Dermis blood vessel endothelial cell (primary cell): ENCODE results near the gene SIGLEC1. TPM values are rescaled to one million over a fixed set of nuclear protein-coding genes. Genes with fewer than 3 reads are reported as not detected.

Source experiments
- DNase-seq: peaks from one replicate; pipeline ENCODE4 v3.0.0; 2010
- total RNA-seq: library from RNA; depleted of rRNA; stranded (reverse); fragments of >200 nt; gene quantifications from 2 replicates; pipeline ENCODE4 v1.2.3, GENCODE V29; 2014

Gene SIGLEC1
- total RNA-seq, 1 donor from 2014 or later = not detected

- no peak for DNase-seq
Observed at GRCh38 chr20:3678856-3679720, 33.3 kb downstream of the SIGLEC1 start.

- no peak for DNase-seq
Observed at GRCh38 chr20:3678198-3678597, 34.2 kb downstream of the SIGLEC1 start.

GRCh38 chr20:3677733-3678132, 34.7 kb downstream of the SIGLEC1 start:
- no peak for DNase-seq

- DNase-seq = no peak
Observed at GRCh38 chr20:3674995-3675900, 37.2 kb downstream of the SIGLEC1 start.

- DNase-seq = no peak
Observed at GRCh38 chr20:3674447-3674846, 38.0 kb downstream of the SIGLEC1 start.

- no peak for DNase-seq
Observed at GRCh38 chr20:3673221-3674070, 39.0 kb downstream of the SIGLEC1 start.

- DNase-seq = no peak
Observed at GRCh38 chr20:3672547-3673171, 39.7 kb downstream of the SIGLEC1 start.

GRCh38 chr20:3671986-3672546, 40.3 kb downstream of the SIGLEC1 start:
- DNase-seq = no peak

GRCh38 chr20:3670945-3671344, 41.5 kb downstream of the SIGLEC1 start:
- no peak for DNase-seq

GRCh38 chr20:3670511-3670910, 41.9 kb downstream of the SIGLEC1 start:
- DNase-seq = no peak

GRCh38 chr20:3669710-3670367, 42.6 kb downstream of the SIGLEC1 start:
- no peak for DNase-seq

GRCh38 chr20:3667434-3668037, 44.9 kb downstream of the SIGLEC1 start:
- no peak for DNase-seq

- no peak for DNase-seq
Observed at GRCh38 chr20:3663858-3664257, 48.5 kb downstream of the SIGLEC1 start.

GRCh38 chr20:3663031-3663701, 49.2 kb downstream of the SIGLEC1 start, which contains the start of gene GFRA4:
Gene GFRA4 (minus strand): TSS chr20:3663399. CDS start chr20:3663399, 0 bp downstream.
- no peak for DNase-seq

Other genes starting within 250 kb of the SIGLEC1 start
- 42.9 and 58.4 TPM in 2 replicates for gene ATRN, start 241.6 kb downstream of the SIGLEC1 start, total RNA-seq
- not detected in 2 replicates for gene GFRA4, start 49.2 kb downstream of the SIGLEC1 start, total RNA-seq
- gene ADAM33, start 30.6 kb downstream of the SIGLEC1 start, total RNA-seq = 0.09 and 0.17 TPM in 2 replicates
- gene HSPA12B, start 20.1 kb upstream of the SIGLEC1 start, total RNA-seq = 15.1 and 16.7 TPM in 2 replicates
- gene ADISSP, start 55.2 kb upstream of the SIGLEC1 start, total RNA-seq = 12.1 and 34.7 TPM in 2 replicates
- gene SPEF1, start 68.8 kb upstream of the SIGLEC1 start, total RNA-seq = 0.05 TPM in 1 of 2 replicates, not detected in the other
- 115 and 124 TPM in 2 replicates for gene CENPB, start 74.1 kb upstream of the SIGLEC1 start, total RNA-seq
- gene CDC25B, start 83.7 kb upstream of the SIGLEC1 start, total RNA-seq = 28.8 and 91.1 TPM in 2 replicates
- 22.3 and 31.6 TPM in 2 replicates for gene AP5S1, start 107.9 kb upstream of the SIGLEC1 start, total RNA-seq
- gene MAVS, start 134.2 kb upstream of the SIGLEC1 start, total RNA-seq = 21.4 and 35.7 TPM in 2 replicates
- gene PANK2, start 176.8 kb upstream of the SIGLEC1 start, total RNA-seq = 63.3 and 77.8 TPM in 2 replicates